Body of pancreas (tissue), 4 donors: Measurements from ENCODE around the gene ATF6.

ENCODE experiments used
- CTCF ChIP-seq, 7 experiments: fragments of 450-650 bp in 4 of 7; fragments of 200-600 bp in 3 of 7; sonication (generic) in 3 of 7; IDR thresholded peaks; one replicate each; pipeline ENCODE4 v1.5.1; 2016 to 2019; ENCODE audit warnings: antibody characterized with exemption in 7 of 7
- POLR2A ChIP-seq, 3 donors: fragments of 450-650 bp; IDR thresholded peaks; one replicate each; pipeline ENCODE4 v1.6.1; 2016; ENCODE audit warnings: antibody characterized with exemption in 3 of 3, mild to moderate bottlenecking in 2 of 3

- TF ChIP-seq CTCF (IDR thresholded peaks at IDR 0.05) (no peak), POLR2A (IDR thresholded peaks at IDR 0.05) (no peak)
These were observed 34.0 kb upstream of the ATF6 start for GRCh38 chr1:161731981-161732718.
